ENCODE measurements around the gene GATM.

GRCh38 chr15:45347989-45348388 lies 30.4 kb downstream of the GATM start:
- TF ChIP-seq CTCF (IDR thresholded peaks at IDR 0.05) (no peak), POLR2A (IDR thresholded peaks at IDR 0.05) (no peak)

All from adrenal gland (tissue), 5 donors.